HepG2 (cell line): ENCODE results near the gene PCDH12. TPM values are rescaled to one million over a fixed set of nuclear protein-coding genes. Genes with fewer than 3 reads are reported as not detected.

Experiments used
- FLYWCH1 ChIP-seq: sonication (generic); formaldehyde crosslinking; IDR thresholded peaks from 2 replicates; pipeline ENCODE4 v1.8.1; 2023; ENCODE audit warnings: mild to moderate bottlenecking, missing genetic modification reagents
- FOXA3 ChIP-seq: IDR thresholded peaks from 2 replicates; pipeline ENCODE4 v1.6.1; 2016; ENCODE audit warnings: missing genetic modification reagents, missing compliant biosample characterization
- FOXK1 ChIP-seq: sonication (generic); formaldehyde crosslinking; IDR thresholded peaks from 2 replicates; pipeline ENCODE4 v1.4.0; 2020; ENCODE audit warnings: low read depth, missing genetic modification reagents, borderline replicate concordance
- GATAD1 ChIP-seq: IDR thresholded peaks from 2 replicates; pipeline ENCODE4 v1.6.1; 2016; ENCODE audit warnings: missing genetic modification reagents, missing compliant biosample characterization
- MAFG ChIP-seq: sonication (generic); formaldehyde crosslinking; IDR thresholded peaks from 2 replicates; pipeline ENCODE4 v1.5.1; 2020; ENCODE audit warnings: mild to moderate bottlenecking, missing genetic modification reagents
- MXD4 ChIP-seq: IDR thresholded peaks from 2 replicates; pipeline ENCODE4 v1.6.1; 2016; ENCODE audit warnings: mild to moderate bottlenecking, missing biosample characterization, missing genetic modification reagents
- NFE2L2 ChIP-seq: fragments of 150-350 bp; IDR thresholded peaks from 2 replicates; pipeline ENCODE4 v1.6.1; 2014; ENCODE audit warnings: low read length
- PHF21A ChIP-seq: sonication (generic); formaldehyde crosslinking; IDR thresholded peaks from 2 replicates; pipeline ENCODE4 v1.5.0; 2020; ENCODE audit warnings: mild to moderate bottlenecking, missing genetic modification reagents
- POLR2AphosphoS2 ChIP-seq: IDR thresholded peaks from 2 replicates; pipeline ENCODE4 v1.6.1; 2011; ENCODE audit warnings: low read depth, low read length, improper control_type of control experiment
- TCF7 ChIP-seq: sonication (generic); IDR thresholded peaks from 2 replicates; pipeline ENCODE4 v1.6.1; 2016; ENCODE audit warnings: antibody characterized with exemption, low read depth
- TEAD3 ChIP-seq: optimal IDR thresholded peaks from 2 replicates; pipeline ENCODE3; 2016; ENCODE audit warnings: borderline replicate concordance
- ZBTB1 ChIP-seq: sonication (generic); formaldehyde crosslinking; IDR thresholded peaks from 2 replicates; pipeline ENCODE4 v1.4.0; 2020; ENCODE audit warnings: missing genetic modification reagents, borderline replicate concordance
- ZFP36L2 ChIP-seq: sonication (generic); formaldehyde crosslinking; IDR thresholded peaks from 2 replicates; pipeline ENCODE4 v1.4.0; 2020; ENCODE audit warnings: missing genetic modification reagents
- ZNF234 ChIP-seq: sonication (generic); formaldehyde crosslinking; conservative IDR thresholded peaks from 2 replicates; pipeline ENCODE4 v1.5.1; 2020; ENCODE audit warnings: mild to moderate bottlenecking, missing genetic modification reagents
- ZNF24 ChIP-seq: fragments of 450-650 bp; IDR thresholded peaks from 2 replicates; pipeline ENCODE4 v1.6.1; 2017; ENCODE audit warnings: antibody characterized with exemption, mild to moderate bottlenecking
- ZNF317 ChIP-seq: sonication (generic); formaldehyde crosslinking; IDR thresholded peaks from 2 replicates; pipeline ENCODE4 v1.5.0; 2020; ENCODE audit warnings: mild to moderate bottlenecking, missing genetic modification reagents
- ZNF549 ChIP-seq: sonication (generic); formaldehyde crosslinking; IDR thresholded peaks from 2 replicates; pipeline ENCODE4 v1.5.0; 2020; ENCODE audit warnings: missing genetic modification reagents
- ZNF747 ChIP-seq: sonication (generic); formaldehyde crosslinking; IDR thresholded peaks from 2 replicates; pipeline ENCODE4 v1.8.1; 2023; ENCODE audit warnings: missing genetic modification reagents, mild to moderate bottlenecking, borderline replicate concordance
- ZNF75D ChIP-seq: sonication (generic); formaldehyde crosslinking; IDR thresholded peaks from 2 replicates; pipeline ENCODE4 v1.8.1; 2023; ENCODE audit warnings: missing genetic modification reagents, mild to moderate bottlenecking, borderline replicate concordance
- ZNF776 ChIP-seq: sonication (generic); formaldehyde crosslinking; IDR thresholded peaks from 2 replicates; pipeline ENCODE4 v1.4.0; 2020; ENCODE audit warnings: mild to moderate bottlenecking, missing genetic modification reagents
- polyA plus RNA-seq, 8 experiments: library from polyadenylated mRNA; depleted of rRNA in 3 of 8; stranded (reverse) in 7 of 8; unstranded in 1 of 8; fragments of >200 nt; fragmentation: Illumina TruSeq in 4 of 8; extraction: Trizol in 4 of 8; gene quantifications; 2 replicates each; pipeline versions ENCODE4 v1.2.1 to v1.2.3, GENCODE V29; 2011 to 2016; ENCODE audit warnings: low read depth in 4 of 8, missing spikeins in 1 of 8, mixed read lengths in 1 of 8; ENCODE audit not compliant: insufficient read depth in 1 of 8
- total RNA-seq, 5 experiments: library from RNA; depleted of rRNA; stranded (reverse); fragments of >200 nt; fragmentation: Illumina TruSeq; extraction: Trizol; gene quantifications; 2 replicates each; pipeline ENCODE4 v1.2.3, GENCODE V29; 2016; ENCODE audit warnings: low read depth in 1 of 5
- TF ChIP-seq, protein P1 (sequence below): sonication (generic); formaldehyde crosslinking; IDR thresholded peaks from 2 replicates; pipeline ENCODE4 v1.9.0; 2021; ENCODE audit warnings: missing genetic modification reagents, mild to moderate bottlenecking, borderline replicate concordance
- TF ChIP-seq, protein P2 (sequence below): sonication (generic); formaldehyde crosslinking; IDR thresholded peaks from 2 replicates; pipeline ENCODE4 v1.4.0; 2020; ENCODE audit warnings: missing genetic modification reagents
- TF ChIP-seq, protein P3 (sequence below): IDR thresholded peaks from 2 replicates; pipeline ENCODE4 v1.6.1; 2016; ENCODE audit warnings: mild to moderate bottlenecking
- TF ChIP-seq, protein P4 (sequence below): sonication (generic); formaldehyde crosslinking; conservative IDR thresholded peaks from 2 replicates; pipeline ENCODE4 v1.5.0; 2020; ENCODE audit warnings: missing genetic modification reagents
- TF ChIP-seq, protein P5 (sequence below): IDR thresholded peaks from 2 replicates; pipeline ENCODE4 v1.6.1; 2012; ENCODE audit warnings: low read depth, low read length, improper control_type of control experiment

PCDH12 gene
- total and polyA plus RNA-seq, 2 of the 13 experiments (the other 11 are each of a cell fraction or from before 2014, with no cell fraction given): not detected

DNA sequence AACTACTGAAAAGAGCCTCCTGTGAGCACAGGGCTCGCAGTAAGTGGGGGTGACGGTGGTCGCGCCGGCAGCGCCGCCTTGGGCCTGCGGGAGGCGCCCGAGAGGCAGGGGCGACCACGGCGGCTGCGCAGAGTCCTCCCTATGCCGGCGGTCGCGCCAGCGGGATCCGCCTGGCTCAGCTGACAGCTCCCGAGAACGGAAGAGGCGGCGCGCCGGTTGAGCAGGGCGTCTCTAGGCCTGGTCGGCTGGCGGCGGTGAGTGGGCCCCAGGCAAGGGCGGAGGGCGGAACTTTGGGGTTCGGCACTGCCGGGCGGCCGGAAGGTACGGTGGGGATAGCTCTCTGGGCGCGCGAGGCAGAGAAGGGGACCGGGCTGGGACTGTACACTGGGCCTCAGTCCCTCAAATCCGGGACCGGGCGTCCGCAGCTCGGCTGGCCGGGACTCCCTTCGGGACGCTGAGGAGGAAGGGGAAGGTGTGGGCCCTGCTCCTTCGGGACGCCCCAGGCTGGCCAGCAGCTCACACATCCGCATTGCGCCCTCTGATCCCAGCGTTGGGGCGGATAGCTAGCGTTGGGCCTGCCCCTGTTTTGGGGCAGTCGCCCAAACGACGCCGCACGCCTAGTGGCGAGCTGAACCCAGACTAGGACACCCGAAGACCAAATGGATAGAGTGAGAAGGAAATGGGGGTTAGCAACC is 11.1 kb upstream of the PCDH12 start, which contains the start of gene RNF14 (continued):
- no peak for TF ChIP-seq ZNF549 (CRISPR knock-in tag)
- no peak for TF ChIP-seq POLR2AphosphoS2
- TF ChIP-seq, protein P1, sequence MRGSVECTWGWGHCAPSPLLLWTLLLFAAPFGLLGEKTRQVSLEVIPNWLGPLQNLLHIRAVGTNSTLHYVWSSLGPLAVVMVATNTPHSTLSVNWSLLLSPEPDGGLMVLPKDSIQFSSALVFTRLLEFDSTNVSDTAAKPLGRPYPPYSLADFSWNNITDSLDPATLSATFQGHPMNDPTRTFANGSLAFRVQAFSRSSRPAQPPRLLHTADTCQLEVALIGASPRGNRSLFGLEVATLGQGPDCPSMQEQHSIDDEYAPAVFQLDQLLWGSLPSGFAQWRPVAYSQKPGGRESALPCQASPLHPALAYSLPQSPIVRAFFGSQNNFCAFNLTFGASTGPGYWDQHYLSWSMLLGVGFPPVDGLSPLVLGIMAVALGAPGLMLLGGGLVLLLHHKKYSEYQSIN (CRISPR knock-in tag): no peak
- no peak for TF ChIP-seq ZBTB1 (CRISPR knock-in tag)
- TF ChIP-seq, protein P2, sequence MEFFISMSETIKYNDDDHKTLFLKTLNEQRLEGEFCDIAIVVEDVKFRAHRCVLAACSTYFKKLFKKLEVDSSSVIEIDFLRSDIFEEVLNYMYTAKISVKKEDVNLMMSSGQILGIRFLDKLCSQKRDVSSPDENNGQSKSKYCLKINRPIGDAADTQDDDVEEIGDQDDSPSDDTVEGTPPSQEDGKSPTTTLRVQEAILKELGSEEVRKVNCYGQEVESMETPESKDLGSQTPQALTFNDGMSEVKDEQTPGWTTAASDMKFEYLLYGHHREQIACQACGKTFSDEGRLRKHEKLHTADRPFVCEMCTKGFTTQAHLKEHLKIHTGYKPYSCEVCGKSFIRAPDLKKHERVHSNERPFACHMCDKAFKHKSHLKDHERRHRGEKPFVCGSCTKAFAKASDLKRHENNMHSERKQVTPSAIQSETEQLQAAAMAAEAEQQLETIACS: peak; percentile 31; the same call in 1 of the 2 replicates
- no peak for TF ChIP-seq ZNF234 (CRISPR knock-in tag)
- TF ChIP-seq FOXA3 (CRISPR knock-in tag): no peak; the same call in 1 of the 2 replicates
- peak; percentile 94 for TF ChIP-seq ZNF747
- TF ChIP-seq, protein P3, sequence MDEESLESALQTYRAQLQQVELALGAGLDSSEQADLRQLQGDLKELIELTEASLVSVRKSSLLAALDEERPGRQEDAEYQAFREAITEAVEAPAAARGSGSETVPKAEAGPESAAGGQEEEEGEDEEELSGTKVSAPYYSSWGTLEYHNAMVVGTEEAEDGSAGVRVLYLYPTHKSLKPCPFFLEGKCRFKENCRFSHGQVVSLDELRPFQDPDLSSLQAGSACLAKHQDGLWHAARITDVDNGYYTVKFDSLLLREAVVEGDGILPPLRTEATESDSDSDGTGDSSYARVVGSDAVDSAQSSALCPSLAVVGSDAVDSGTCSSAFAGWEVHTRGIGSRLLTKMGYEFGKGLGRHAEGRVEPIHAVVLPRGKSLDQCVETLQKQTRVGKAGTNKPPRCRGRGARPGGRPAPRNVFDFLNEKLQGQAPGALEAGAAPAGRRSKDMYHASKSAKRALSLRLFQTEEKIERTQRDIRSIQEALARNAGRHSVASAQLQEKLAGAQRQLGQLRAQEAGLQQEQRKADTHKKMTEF (CRISPR knock-in tag): peak; percentile 89
- TF ChIP-seq FLYWCH1 (CRISPR knock-in tag): no peak
- TF ChIP-seq, protein P4, sequence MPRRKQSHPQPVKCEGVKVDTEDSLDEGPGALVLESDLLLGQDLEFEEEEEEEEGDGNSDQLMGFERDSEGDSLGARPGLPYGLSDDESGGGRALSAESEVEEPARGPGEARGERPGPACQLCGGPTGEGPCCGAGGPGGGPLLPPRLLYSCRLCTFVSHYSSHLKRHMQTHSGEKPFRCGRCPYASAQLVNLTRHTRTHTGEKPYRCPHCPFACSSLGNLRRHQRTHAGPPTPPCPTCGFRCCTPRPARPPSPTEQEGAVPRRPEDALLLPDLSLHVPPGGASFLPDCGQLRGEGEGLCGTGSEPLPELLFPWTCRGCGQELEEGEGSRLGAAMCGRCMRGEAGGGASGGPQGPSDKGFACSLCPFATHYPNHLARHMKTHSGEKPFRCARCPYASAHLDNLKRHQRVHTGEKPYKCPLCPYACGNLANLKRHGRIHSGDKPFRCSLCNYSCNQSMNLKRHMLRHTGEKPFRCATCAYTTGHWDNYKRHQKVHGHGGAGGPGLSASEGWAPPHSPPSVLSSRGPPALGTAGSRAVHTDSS (CRISPR knock-in tag): no peak
- 0 out of 2 replicates have a peak, but pooled peaks have one; percentile 15 for TF ChIP-seq MXD4 (CRISPR knock-in tag)
- peak; percentile 92 for TF ChIP-seq PHF21A
- TF ChIP-seq, protein P5, sequence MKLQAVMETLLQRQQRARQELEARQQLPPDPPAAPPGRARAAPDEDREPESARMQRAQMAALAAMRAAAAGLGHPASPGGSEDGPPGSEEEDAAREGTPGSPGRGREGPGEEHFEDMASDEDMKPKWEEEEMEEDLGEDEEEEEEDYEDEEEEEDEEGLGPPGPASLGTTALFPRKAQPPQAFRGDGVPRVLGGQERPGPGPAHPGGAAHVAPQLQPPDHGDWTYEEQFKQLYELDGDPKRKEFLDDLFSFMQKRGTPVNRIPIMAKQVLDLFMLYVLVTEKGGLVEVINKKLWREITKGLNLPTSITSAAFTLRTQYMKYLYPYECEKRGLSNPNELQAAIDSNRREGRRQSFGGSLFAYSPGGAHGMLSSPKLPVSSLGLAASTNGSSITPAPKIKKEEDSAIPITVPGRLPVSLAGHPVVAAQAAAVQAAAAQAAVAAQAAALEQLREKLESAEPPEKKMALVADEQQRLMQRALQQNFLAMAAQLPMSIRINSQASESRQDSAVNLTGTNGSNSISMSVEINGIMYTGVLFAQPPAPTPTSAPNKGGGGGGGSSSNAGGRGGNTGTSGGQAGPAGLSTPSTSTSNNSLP: no peak
- no peak; the same call in 1 of the 2 replicates for TF ChIP-seq FOXK1 (CRISPR knock-in tag)
- 0 out of 2 replicates have a peak, but pooled peaks have one; percentile 56 for TF ChIP-seq ZFP36L2 (CRISPR knock-in tag)
- peak; percentile 64; the same call in 1 of the 2 replicates for TF ChIP-seq ZNF317 (CRISPR knock-in tag)
- no peak for TF ChIP-seq MAFG (CRISPR knock-in tag)
- no peak for TF ChIP-seq NFE2L2
- no peak for TF ChIP-seq TCF7
- no peak; the same call in 1 of the 2 replicates for TF ChIP-seq ZNF776 (CRISPR knock-in tag)
- no peak for TF ChIP-seq ZNF75D (CRISPR knock-in tag)
- TF ChIP-seq GATAD1 (CRISPR knock-in tag): peak; percentile 79
- TF ChIP-seq TEAD3 (CRISPR knock-in tag): no peak
- no peak for TF ChIP-seq ZNF24
